HG03460 (cell line): ENCODE results near the gene ARL13A.
"Not testable (repeated sequence)": the region's sequence is repeated elsewhere in the genome, so short reads cannot be mapped to it uniquely, and the experiment has no call there.

ENCODE experiments used
- ATAC-seq: cut with Tn5 transposase; IDR thresholded peaks from one replicate; pipeline ENCODE4 v1.9.1; 2021; ENCODE audit not compliant: unreplicated experiment

Gene ARL13A

DNA sequence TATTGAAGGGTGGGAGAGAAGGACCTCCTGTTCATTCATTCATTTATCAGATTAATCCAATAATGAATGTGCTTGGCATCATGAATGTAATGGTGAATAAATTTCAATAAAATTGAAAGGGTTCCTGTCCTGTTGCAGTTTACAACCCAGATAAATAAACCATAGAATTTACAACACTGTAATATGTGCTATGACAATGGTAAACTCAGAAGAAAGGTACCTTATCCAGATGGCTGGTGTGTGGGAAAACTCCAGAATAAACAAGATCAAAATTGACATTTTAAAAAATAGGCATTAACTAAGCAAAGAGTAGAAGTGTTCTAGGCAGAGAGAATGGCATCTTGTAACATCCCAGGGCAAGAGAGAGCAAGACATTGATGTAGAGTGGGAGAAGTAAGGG is 15.3 kb downstream of the ARL13A start:
- ATAC-seq = no peak

DNA sequence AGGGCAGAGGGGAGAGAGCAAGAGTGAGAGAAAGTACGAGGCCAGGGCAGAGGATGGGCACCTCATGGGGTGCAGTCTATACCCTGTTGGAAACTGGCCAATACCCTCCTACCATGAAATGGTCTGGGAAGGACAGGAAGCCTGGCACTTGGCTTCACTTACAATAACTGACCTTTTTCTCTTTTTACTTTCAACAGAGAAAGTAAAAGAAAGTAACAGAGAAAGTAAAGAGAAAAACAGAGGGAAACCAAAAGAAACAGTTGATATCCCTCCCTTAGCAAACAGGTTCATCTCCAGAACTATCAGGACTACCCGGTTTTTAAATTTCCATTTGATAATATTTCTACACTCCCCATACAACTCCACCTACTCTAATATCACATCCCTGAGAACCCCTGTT is 20.6 kb downstream of the ARL13A start:
- ATAC-seq = no peak

DNA sequence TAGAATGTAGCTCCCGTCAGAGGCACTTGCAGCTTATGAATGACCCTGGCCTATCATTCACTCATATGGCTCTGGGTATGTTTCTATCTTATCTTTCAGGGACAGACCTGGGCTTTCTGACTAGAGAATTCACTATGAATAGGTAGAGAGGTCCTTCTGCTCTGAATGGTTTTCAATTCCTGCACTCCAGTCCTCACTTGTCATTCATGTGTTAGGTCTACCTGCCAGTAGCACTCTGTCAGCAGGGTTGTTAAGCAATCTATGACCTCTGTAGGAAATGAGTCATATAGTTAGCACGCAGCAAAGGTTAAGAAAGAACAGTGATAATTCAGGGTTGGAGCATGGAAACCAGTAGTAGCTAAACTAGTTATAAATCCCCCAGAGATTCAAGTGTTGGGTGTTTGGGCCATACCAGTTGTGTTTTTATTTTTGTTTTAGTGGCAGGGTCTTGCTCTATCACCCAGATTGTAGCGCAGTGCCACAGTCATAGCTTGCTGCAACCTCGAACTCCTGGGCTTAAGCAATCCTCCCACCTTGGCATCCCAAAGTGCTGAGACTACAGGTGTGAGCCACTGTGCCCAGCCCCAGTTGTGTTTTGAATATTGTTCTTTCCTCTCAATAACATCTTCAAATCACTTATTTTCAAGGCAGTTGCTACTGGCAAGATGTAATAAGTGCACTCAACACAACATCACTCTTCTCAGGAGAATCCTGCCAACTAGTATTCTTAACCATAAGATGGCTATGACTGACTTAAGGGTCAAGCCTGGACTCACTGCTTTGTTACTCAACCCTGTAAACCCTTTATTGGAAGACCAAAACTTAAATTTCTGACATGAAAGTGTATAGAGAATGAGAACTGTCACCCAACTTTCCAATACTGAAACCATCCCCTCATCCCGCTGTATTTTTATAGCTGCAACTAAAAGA is 25.1 kb downstream of the ARL13A start:
- ATAC-seq = peak; percentile 86

DNA sequence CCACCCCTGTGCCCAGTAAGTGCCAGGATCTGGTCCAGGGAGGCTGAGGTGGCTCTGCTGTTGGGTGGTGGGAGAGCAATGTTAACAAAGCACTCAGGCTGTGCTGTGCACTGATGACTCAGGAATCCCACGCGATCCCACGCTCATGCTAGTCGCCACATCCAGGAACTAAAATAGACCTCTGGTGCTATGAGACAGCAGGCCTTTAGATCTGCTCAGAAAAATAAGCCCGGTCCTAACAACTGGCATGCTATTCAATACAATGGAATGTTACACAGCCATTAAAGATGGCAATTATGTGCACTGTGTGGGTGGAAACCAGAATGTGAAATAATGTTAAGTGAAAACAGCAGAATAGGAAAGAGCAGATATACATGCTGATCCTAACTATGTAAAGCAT is 26.0 kb downstream of the ARL13A start:
- no peak for ATAC-seq

DNA sequence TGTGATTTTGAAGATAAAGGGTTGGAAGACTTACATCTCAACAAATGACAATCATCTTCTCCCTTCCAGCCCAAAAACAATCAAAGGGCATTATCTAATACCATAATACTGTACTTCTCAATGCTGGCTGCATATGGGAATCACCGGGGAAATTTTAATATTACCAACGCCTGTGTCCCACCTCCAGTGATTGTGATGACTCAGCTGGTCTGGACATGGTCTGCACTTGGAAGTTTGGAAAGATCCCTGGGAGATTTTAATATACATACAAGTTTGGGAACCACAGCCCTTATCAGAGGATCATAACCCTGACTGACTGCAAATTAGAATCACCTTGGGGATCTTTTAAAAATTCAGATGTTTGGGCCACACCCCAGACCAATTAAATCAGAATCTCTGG is 29.9 kb downstream of the ARL13A start:
- no peak for ATAC-seq

DNA sequence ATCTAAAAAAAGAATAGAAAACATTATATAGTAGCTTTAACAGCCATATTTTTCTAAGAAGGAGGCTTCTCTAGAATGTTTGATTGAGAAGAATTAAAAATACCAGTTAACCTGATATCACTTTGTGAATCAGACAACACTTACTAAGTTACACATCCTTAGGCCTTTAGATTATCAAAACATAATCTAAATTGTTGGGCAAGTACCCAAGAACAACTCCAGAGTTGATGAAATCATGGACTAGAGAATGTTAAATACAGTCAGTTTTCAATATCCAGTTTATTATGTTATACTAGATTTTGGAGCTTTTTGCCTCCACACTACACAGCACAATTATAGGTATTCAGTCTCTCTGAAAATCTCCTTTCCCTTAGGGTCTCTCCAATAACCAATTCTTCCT is 39.6 kb downstream of the ARL13A start:
- ATAC-seq = no peak

DNA sequence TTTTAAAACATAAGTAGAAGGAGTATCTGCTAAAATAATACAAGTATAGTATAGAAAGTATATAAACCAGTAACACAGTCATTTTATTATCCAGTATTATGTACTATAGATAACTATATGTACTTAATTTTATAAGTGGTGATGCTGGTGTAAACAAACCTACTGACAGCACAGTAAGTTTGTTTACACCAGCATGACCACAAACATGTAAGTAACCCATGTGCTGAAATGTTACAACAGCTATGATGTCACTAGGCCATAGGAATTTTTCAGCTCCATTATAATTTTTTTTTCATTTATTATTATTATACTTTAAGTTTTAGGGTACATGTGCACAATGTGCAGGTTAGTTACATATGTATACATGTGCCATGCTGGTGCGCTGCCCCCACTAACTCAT is 42.5 kb downstream of the ARL13A start:
- not testable (repeated sequence) for ATAC-seq

DNA sequence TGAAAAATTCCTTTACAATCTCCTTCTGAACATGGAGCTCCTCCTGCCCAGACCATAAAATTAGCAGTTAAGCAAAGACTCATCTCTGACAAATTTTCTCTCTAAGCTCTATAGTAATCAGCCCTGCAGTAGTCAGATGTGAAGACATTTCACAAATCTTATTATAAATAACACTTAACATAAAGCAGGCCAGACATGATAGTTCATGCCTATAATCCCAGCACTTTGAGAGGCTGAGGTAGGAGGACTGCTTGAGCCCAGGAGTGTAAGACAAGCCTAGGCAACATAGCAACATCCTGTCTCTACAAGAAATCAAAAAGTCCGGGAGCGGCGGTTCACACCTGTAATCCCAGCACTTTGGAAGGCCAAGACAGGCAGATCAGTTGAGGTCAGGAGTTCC is 52.5 kb downstream of the ARL13A start:
- no peak for ATAC-seq

DNA sequence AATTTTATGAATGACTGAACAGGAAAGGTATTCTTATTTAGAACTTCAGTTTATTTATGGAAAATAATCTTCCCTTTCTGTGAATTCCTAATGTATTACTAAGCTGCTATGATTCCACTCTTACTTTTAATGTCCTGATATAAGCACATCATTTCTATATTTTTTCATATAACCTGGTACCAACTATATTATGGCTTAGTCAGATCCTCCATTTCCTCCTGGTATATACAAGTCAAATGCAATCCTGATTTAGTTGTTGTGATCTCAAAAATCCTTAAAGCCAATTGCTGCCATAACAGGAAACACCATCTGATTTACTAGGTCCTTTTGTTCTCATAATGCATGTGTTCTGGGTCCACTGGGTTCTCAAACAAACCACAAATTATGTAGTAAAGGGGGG is 55.6 kb downstream of the ARL13A start:
- ATAC-seq = no peak

DNA sequence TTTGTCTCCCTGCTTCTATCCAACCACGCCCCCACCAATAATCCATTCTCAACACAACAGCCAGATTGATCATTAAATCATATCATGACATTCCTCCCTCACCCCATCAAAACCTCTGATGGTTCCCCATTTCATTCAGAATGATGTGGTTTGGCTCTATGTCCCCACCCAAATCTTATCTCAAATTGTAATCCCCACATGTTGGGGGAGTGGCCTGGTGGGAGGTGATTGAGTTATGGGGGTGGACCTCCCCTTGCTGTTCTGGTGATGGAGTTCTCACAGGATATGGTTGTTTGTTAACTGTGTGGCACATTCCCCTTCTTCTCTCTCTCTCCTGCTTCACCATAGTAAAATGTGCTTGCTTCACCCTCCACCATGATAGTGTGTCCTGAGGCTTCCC is 59.1 kb downstream of the ARL13A start:
- no peak for ATAC-seq

DNA sequence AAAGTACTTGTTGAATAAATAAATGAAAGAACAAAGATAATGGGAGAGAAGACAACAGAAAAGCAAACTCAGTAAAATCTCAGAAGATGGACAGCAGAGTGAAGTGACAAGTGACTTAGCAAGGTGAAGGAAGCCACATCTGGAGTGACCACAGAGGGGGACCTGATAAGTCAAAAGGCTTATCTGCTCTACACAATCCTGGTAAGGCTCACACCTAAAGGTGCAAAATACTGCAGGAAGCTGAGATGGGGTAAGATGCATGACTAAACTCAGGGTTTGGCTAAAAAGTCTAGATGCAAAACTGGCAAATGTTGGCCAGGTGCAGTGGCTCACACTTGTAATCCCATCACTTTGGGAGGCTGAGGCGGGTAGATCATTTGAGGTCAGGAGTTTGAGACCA is 60.2 kb downstream of the ARL13A start:
- no peak for ATAC-seq

DNA sequence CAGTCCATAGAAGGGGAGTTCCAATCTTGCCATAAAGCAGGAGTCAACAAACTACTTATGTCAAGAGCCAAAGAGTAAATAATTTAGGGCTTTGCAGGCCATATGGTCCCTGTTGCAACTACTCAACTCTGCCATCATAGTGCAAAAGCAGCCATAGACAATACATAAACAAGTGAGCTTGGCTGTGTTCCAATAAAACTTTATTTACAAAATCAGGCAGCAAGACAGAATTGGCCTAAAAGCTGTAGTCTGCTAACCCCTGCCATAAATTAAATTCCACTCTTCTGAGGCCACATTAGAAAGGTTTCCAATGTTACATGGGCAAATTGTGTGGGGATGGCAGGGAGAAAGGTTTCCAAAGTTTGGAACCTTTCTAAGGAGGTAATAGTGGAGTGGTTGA is 67.7 kb downstream of the ARL13A start:
- no peak for ATAC-seq

DNA sequence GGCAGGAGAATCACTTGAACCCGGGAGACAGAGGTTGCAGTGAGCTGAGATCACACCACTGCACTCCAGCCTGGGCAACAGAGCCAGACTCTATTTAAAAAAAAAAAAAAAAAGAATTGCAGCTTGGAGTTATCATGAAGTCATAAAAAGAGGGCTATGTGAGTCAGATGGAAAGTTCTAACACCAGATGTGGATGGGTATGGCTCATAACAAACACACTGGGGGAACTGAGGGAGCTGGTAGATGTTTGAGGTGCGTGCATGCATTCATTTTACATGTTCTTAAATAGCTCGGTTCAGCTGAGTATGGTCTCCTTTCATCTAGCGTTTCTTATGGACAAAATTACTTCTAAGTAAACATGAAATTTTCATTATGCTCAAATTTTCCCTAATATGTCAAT is 70.7 kb downstream of the ARL13A start:
- ATAC-seq = no peak
